Prostate gland (tissue), 2 donors: Measurements from ENCODE around the gene ADARB2. TPM values are rescaled to one million over a fixed set of nuclear protein-coding genes. Genes with fewer than 3 reads are reported as not detected.

Source experiments
- DNase-seq: peaks from one replicate; pipeline ENCODE4 v3.0.0-alpha.2; 2019; ENCODE audit warnings: low spot score
- H3K27ac ChIP-seq, 2 donors: fragments of 200-600 bp; sonication (generic); 2 replicates each; pipeline ENCODE4 v1.5.1; 2017 to 2019
- H3K27me3 ChIP-seq: fragments of 200-600 bp; sonication (generic); replicated peaks from 2 replicates; pipeline ENCODE4 v1.5.1; 2019; ENCODE audit not compliant: insufficient read depth
- H3K36me3 ChIP-seq, 2 donors: fragments of 200-600 bp; sonication (generic); 1 replicate in 1 of 2; 2 replicates in 1 of 2; pipeline versions ENCODE4 v1.5.1 to v1.8.1; 2017 to 2019
- H3K4me1 ChIP-seq: fragments of 200-600 bp; sonication (generic); replicated peaks from 2 replicates; pipeline ENCODE4 v1.5.1; 2019
- H3K4me3 ChIP-seq, 2 donors: fragments of 200-600 bp; sonication (generic); 2 replicates each; pipeline ENCODE4 v1.5.1; 2017 to 2019
- H3K9me3 ChIP-seq: fragments of 200-600 bp; sonication (generic); 2 replicates; pipeline ENCODE4 v1.5.1; 2017
- POLR2A ChIP-seq: fragments of 450-650 bp; IDR thresholded peaks from one replicate; pipeline ENCODE4 v1.6.1; 2016; ENCODE audit warnings: antibody characterized with exemption, mild to moderate bottlenecking
- POLR2AphosphoS5 ChIP-seq: sonication (generic); formaldehyde crosslinking; IDR thresholded peaks from one replicate; pipeline ENCODE4 v1.6.1; 2017; ENCODE audit warnings: antibody characterized with exemption
- WGBS: methylation state at CpG from one replicate; pipeline ENCODE4 v1.1.5; 2018; 5-methylcytosine and 5-hydroxymethylcytosine counted together
- intact Hi-C: fragments of 100-400 bp; cut with DNase I; formaldehyde crosslinking; loops from one replicate; pipeline ENCODE4 v1.14.2; 2022
- total RNA-seq, 2 donors: library from RNA; depleted of rRNA; stranded (reverse); fragments of >200 nt; gene quantifications; one replicate each; pipeline ENCODE4 v1.1.0, GENCODE V29; 2016
- TF ChIP-seq, protein P1 (sequence below), 4 experiments: fragments of 200-600 bp in 2 of 4; fragments of 450-650 bp in 2 of 4; sonication (generic) in 2 of 4; IDR thresholded peaks; 1 replicate in 3 of 4; 2 replicates in 1 of 4; pipeline ENCODE4 v1.5.1; 2016 to 2019; ENCODE audit warnings: antibody characterized with exemption in 4 of 4, mild to moderate bottlenecking in 2 of 4, moderate library complexity in 2 of 4

ADARB2 gene
- total RNA-seq, 2 donors from 2014 or later = 0.36 to 10.5 TPM

DNA sequence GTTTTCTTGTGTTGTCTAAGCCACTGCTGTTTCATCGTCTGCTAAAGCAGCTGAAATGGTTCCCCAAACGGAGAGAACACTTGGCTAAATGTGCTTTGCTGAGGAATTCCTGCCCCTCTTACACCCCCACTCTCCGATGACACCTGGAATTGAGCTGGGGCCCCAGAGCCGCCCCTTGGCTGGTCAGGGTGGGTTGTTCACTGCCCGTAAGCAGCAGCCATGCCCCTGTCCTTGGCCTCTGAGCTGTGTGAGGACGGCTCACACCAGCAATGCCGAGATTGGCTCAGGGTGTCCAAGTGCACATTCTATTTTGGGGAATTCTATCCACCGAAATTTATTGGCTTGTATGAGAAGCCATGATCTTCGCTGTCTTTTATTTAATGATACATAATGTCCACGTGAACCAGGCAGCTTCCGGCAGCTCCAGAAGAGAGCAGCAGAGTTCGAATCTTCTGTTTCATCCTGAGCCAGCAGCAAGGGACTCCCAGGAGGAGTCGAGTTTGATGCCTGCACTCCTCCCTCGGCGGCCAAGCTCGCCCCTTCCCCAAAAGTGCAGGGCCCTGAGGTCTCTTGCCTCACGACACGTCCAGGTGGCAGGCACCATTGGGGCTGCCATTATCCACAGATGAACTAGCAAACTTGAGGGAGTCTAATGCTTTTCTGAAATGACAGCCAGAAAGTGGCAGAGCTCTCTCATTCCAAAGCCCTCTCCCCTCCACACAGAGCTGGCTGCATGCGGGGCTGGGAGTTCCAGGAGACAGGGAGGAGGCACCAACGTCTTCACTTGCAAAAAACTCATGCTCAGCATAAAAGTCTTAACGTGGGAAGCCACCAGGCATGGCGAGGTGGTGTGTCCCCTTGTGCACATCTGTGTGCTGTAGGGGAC lies 567.1 kb downstream of the ADARB2 start:
- no peak for TF ChIP-seq POLR2AphosphoS5
- no peak for TF ChIP-seq POLR2A
- TF ChIP-seq, protein P1, sequence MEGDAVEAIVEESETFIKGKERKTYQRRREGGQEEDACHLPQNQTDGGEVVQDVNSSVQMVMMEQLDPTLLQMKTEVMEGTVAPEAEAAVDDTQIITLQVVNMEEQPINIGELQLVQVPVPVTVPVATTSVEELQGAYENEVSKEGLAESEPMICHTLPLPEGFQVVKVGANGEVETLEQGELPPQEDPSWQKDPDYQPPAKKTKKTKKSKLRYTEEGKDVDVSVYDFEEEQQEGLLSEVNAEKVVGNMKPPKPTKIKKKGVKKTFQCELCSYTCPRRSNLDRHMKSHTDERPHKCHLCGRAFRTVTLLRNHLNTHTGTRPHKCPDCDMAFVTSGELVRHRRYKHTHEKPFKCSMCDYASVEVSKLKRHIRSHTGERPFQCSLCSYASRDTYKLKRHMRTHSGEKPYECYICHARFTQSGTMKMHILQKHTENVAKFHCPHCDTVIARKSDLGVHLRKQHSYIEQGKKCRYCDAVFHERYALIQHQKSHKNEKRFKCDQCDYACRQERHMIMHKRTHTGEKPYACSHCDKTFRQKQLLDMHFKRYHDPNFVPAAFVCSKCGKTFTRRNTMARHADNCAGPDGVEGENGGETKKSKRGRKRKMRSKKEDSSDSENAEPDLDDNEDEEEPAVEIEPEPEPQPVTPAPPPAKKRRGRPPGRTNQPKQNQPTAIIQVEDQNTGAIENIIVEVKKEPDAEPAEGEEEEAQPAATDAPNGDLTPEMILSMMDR (IDR thresholded peaks at IDR 0.05) = no peak
- WGBS = 57% methylated on average over 21 of the region's 22 CpGs

DNA sequence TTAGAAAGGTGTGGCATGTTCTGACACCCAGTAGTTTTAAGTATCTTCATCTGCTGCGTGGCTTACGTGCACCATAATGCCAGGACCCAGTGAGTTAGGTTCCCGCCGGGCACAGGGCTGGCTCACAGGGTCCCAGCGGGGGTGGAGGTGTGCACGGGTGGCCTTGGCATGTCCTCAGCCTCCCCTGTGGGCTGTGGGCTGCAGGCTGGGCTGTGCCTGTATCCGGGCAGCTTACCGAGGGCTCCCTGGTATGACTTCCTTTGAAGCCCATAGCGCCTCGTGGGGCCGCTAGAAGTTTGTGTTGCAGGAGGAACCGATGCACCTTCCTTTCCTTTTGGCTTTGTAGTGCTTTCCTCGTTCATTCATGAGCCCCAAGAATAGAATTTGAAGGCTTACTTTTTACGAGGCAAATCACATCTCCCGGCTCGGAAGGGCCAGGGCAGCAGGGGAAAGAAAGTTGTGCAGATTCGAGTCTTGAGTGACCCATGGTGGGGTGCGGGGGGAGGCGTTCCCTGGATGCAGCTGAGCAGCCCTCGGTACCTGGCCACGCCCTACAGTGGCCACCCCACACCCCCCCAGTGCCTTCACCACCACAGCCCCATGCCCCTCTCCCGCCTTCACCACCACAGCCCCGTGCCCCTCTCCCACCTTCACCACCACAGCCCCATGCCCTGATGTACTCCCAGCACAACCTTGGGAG lies 568.0 kb downstream of the ADARB2 start:
- WGBS = 68% methylated on average over 23 of the region's 23 CpGs
- no peaks in the 10 kb centered on the region for H3K27me3 ChIP-seq
- H3K36me3 ChIP-seq = no peaks in the 10 kb centered on the region
- TF ChIP-seq POLR2AphosphoS5 = no peak
- TF ChIP-seq POLR2A = no peak
- TF ChIP-seq, protein P1 (IDR thresholded peaks at IDR 0.05) = no peak
- no peak overlapping the region for H3K27ac ChIP-seq
- no peak overlapping the region for H3K4me3 ChIP-seq
- H3K9me3 ChIP-seq = no peaks in the 10 kb centered on the region
- H3K4me1 ChIP-seq = no peaks in the 10 kb centered on the region
- no peak for DNase-seq
- intact Hi-C loops = no loop called here

More for the DNA sequence above, 567.1 kb downstream of the ADARB2 start:
- Histone ChIP-seq H3K4me1 (no peaks in the 10 kb centered on the region), H3K9me3 (no peaks in the 10 kb centered on the region), H3K36me3 (no peaks in the 10 kb centered on the region), H3K4me3 (no peak overlapping the region), H3K27ac (no peak overlapping the region), H3K27me3 (no peaks in the 10 kb centered on the region)
- intact Hi-C loops = no loop called here
- DNase-seq = no peak

DNA sequence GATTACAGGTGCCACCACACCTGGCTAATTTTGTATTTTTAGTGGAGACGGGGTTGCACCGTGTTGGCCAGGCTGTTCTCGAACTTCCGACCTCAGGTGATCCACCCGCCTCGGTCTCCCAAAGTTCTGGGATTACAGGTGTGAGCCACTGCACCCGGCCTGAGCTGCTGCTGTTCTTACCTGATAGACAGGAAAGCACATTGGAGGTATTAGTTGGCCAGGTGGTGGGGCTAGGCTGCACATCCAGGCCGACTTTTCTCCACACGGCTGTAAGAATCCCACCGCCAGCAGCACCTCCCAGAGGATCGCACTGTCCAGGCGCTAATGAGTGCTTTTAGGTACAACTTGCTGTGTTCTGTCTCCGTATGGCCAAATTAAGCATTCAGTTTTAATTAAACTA lies 568.6 kb downstream of the ADARB2 start:
- TF ChIP-seq POLR2A = no peak
- TF ChIP-seq, protein P1 (IDR thresholded peaks at IDR 0.05) = no peak
- no peak for TF ChIP-seq POLR2AphosphoS5
- no peak overlapping the region for H3K4me3 ChIP-seq
- WGBS = 88% methylated on average over 13 of the region's 13 CpGs
- H3K9me3 ChIP-seq = no peaks in the 10 kb centered on the region
- no peak overlapping the region for H3K27ac ChIP-seq
- intact Hi-C loops = no loop called here
- no peaks in the 10 kb centered on the region for H3K36me3 ChIP-seq
- H3K4me1 ChIP-seq = no peaks in the 10 kb centered on the region
- DNase-seq = no peak
- H3K27me3 ChIP-seq = no peaks in the 10 kb centered on the region

DNA sequence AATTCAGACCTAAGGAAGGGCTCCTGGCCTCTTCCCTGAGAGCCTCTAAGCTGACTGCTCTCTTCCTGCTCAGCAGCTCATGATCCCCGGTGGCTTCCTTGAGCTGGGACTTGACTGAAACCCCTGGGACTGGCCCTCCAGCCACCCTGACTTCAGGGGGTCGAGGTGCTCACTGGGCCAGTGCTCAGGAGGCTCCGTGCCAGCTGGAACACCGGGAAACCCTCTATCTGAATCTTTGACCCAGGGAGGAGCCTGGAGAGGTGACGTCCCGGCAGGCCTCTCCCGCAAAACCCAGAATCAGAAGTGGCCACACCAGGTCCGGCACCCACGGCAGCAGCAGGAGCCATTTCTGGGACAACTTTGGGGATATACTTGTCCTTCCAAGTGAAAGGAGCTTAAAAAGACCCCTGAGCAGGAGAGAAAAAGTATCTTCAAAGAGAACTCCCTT lies 570.5 kb downstream of the ADARB2 start:
- intact Hi-C loops = no loop called here
- H3K27ac ChIP-seq = no peak overlapping the region
- H3K4me1 ChIP-seq = no peaks in the 10 kb centered on the region
- DNase-seq = no peak
- TF ChIP-seq POLR2AphosphoS5 (no peak), POLR2A (no peak)
- TF ChIP-seq, protein P1 (IDR thresholded peaks at IDR 0.05) = no peak
- WGBS = 91% methylated on average over 9 of the region's 9 CpGs
- H3K27me3 ChIP-seq = no peaks in the 10 kb centered on the region
- H3K4me3 ChIP-seq = no peak overlapping the region
- no peaks in the 10 kb centered on the region for H3K36me3 ChIP-seq
- H3K9me3 ChIP-seq = no peaks in the 10 kb centered on the region
